Right atrium auricular region (tissue), 2 donors: ENCODE data around the gene WDR1. TPM values are rescaled to one million over a fixed set of nuclear protein-coding genes. Genes with fewer than 3 reads are reported as not detected.

Experiments
- DNase-seq: peaks from one replicate; pipeline ENCODE4 v3.0.0-alpha.2; 2019; ENCODE audit warnings: low spot score
- H3K27ac ChIP-seq, 2 donors: fragments of 200-600 bp; sonication (generic); 1 replicate in 1 of 2; 2 replicates in 1 of 2; pipeline ENCODE4 v1.5.1; 2016 to 2019
- H3K27me3 ChIP-seq, 2 donors: fragments of 200-600 bp; sonication (generic); one replicate each; pipeline versions ENCODE4 v1.5.1 to v1.6.0; 2017 to 2019
- H3K36me3 ChIP-seq: fragments of 200-600 bp; sonication (generic); one replicate; pipeline ENCODE4 v1.5.1; 2016
- H3K4me1 ChIP-seq, 2 donors: fragments of 200-600 bp; sonication (generic); one replicate each; pipeline versions ENCODE4 v1.5.1 to v1.6.0; 2017 to 2019
- H3K4me3 ChIP-seq, 2 donors: fragments of 200-600 bp; sonication (generic); 1 replicate in 1 of 2; 2 replicates in 1 of 2; pipeline ENCODE4 v1.5.1; 2017 to 2019; ENCODE audit warnings: mild to moderate bottlenecking in 1 of 2, moderate library complexity in 1 of 2
- H3K9me3 ChIP-seq, 2 donors: fragments of 200-600 bp; sonication (generic); one replicate each; pipeline ENCODE4 v1.5.1; 2019
- CTCF ChIP-seq, 2 donors: fragments of 200-600 bp; sonication (generic); IDR thresholded peaks; one replicate each; pipeline ENCODE4 v1.5.1; 2019; ENCODE audit warnings: antibody characterized with exemption in 2 of 2
- microRNA-seq, 2 donors: library from miRNA; unstranded; fragments of <30 nt; microRNA quantifications; one replicate each; pipeline ENCODE4, GENCODE V29; 2016 to 2017; ENCODE audit warnings: borderline number of aligned reads in 2 of 2, borderline replicate concordance in 1 of 2
- total RNA-seq, 2 donors: library from RNA; depleted of rRNA; stranded (reverse); fragments of >200 nt; gene quantifications; one replicate each; pipeline ENCODE4 v1.1.0, GENCODE V29; 2016

WDR1 gene
- total RNA-seq, 2 donors from 2014 or later, result 109 to 216 TPM

GRCh38 chr4:10028910-10029309, 87.7 kb downstream of the WDR1 start:
- H3K4me3 ChIP-seq, result no peak overlapping the region
- H3K4me1 ChIP-seq, result peaks cover 0 to 48% of the 10 kb centered on the region in 2 donors
- H3K27ac ChIP-seq, result no peak overlapping the region

GRCh38 chr4:10026485-10026884, 90.1 kb downstream of the WDR1 start:
- DNase-seq, result no peak
- H3K9me3 ChIP-seq, result no peaks in the 10 kb centered on the region
- H3K27ac ChIP-seq, result no peak overlapping the region
- no peaks in the 10 kb centered on the region for H3K36me3 ChIP-seq
- H3K27me3 ChIP-seq, result no peaks in the 10 kb centered on the region
- no peak for TF ChIP-seq CTCF (IDR thresholded peaks at IDR 0.05)
- no peak overlapping the region for H3K4me3 ChIP-seq
- H3K4me1 ChIP-seq, result peaks cover 0 to 44% of the 10 kb centered on the region in 2 donors

More at GRCh38 chr4:10028910-10029309, 87.7 kb downstream of the WDR1 start:
- TF ChIP-seq CTCF (IDR thresholded peaks at IDR 0.05), result no peak
- Histone ChIP-seq H3K9me3 (no peaks in the 10 kb centered on the region), H3K27me3 (no peaks in the 10 kb centered on the region), H3K36me3 (no peaks in the 10 kb centered on the region)
- DNase-seq, result no peak

- H3K27ac ChIP-seq, result no peak overlapping the region
- no peaks in the 10 kb centered on the region for H3K36me3 ChIP-seq
- H3K9me3 ChIP-seq, result no peaks in the 10 kb centered on the region
- DNase-seq, result no peak
- TF ChIP-seq CTCF (IDR thresholded peaks at IDR 0.05), result no peak
- H3K4me3 ChIP-seq, result no peak overlapping the region
- H3K27me3 ChIP-seq, result no peaks in the 10 kb centered on the region
- H3K4me1 ChIP-seq, result peaks cover 0 to 43% of the 10 kb centered on the region in 2 donors
Observed at GRCh38 chr4:10025230-10025806, 91.3 kb downstream of the WDR1 start.

Small RNA genes within 50 kb of the gene (microRNA-seq; reads per million reads assigned to microRNA genes)
- 0.71 to 2.8 reads per million in 2 donors for gene MIR3138

Other genes starting within 250 kb of the WDR1 start
- 1 to 10 TPM; 3.5 to 5.8 TPM for gene SLC2A9, start 95.3 kb downstream of the WDR1 start, total RNA-seq